ENCODE measurements around the gene ARAP2.

The ARAP2 gene

GRCh38 chr4:36206603-36207311 is 37.6 kb downstream of the ARAP2 start:
- no peaks in the 10 kb centered on the region for H3K9me3 ChIP-seq (ENCODE audit: control insufficient read depth, low read length)
- no peak overlapping the region for H3K27ac ChIP-seq (ENCODE audit: insufficient read depth, low read depth, low read length, poor library complexity, severe bottlenecking)
- no peaks in the 10 kb centered on the region for H3K4me1 ChIP-seq (ENCODE audit: control insufficient read depth, insufficient read depth, low read length)
- no peaks in the 10 kb centered on the region for H3K36me3 ChIP-seq (ENCODE audit: control insufficient read depth, insufficient read depth, low read length)
- whole genome bisulfite sequencing, 2 experiments = 93% methylated on average over 2 of the region's 3 CpGs; no CpG with 5 or more reads in 1 of the 2 experiments
- H3K27me3 ChIP-seq (ENCODE audit: control insufficient read depth, insufficient read depth, low read length, poor library complexity, severe bottlenecking) = no peaks in the 10 kb centered on the region
- no peak overlapping the region for H3K4me3 ChIP-seq (ENCODE audit: insufficient read depth, low read depth, low read length)

- Histone ChIP-seq H3K27me3 (ENCODE audit: control insufficient read depth, insufficient read depth, low read length, poor library complexity, severe bottlenecking) (no peaks in the 10 kb centered on the region), H3K4me1 (ENCODE audit: control insufficient read depth, insufficient read depth, low read length) (no peaks in the 10 kb centered on the region), H3K27ac (ENCODE audit: insufficient read depth, low read depth, low read length, poor library complexity, severe bottlenecking) (no peak overlapping the region), H3K9me3 (ENCODE audit: control insufficient read depth, low read length) (no peaks in the 10 kb centered on the region), H3K4me3 (ENCODE audit: insufficient read depth, low read depth, low read length) (no peak overlapping the region), H3K36me3 (ENCODE audit: control insufficient read depth, insufficient read depth, low read length) (no peaks in the 10 kb centered on the region)
- WGBS, 2 experiments = 83 to 87% methylated on average over 3 of the region's 3 CpGs
Observed at GRCh38 chr4:36206012-36206411, 38.3 kb downstream of the ARAP2 start.

GRCh38 chr4:36198861-36199260 is 45.5 kb downstream of the ARAP2 start:
- H3K27me3 ChIP-seq (ENCODE audit: control insufficient read depth, insufficient read depth, low read length, poor library complexity, severe bottlenecking) = no peaks in the 10 kb centered on the region
- WGBS, 2 experiments = 90 to 96% methylated on average over 4 of the region's 4 CpGs

GRCh38 chr4:36198068-36198808 is 46.1 kb downstream of the ARAP2 start:
- H3K4me3 ChIP-seq (ENCODE audit: insufficient read depth, low read depth, low read length) = no peak overlapping the region
- no peaks in the 10 kb centered on the region for H3K36me3 ChIP-seq (ENCODE audit: control insufficient read depth, insufficient read depth, low read length)
- 94% methylated on average over 10 of the region's 10 CpGs for WGBS, 2 experiments
- no peaks in the 10 kb centered on the region for H3K27me3 ChIP-seq (ENCODE audit: control insufficient read depth, insufficient read depth, low read length, poor library complexity, severe bottlenecking)
- no peaks in the 10 kb centered on the region for H3K4me1 ChIP-seq (ENCODE audit: control insufficient read depth, insufficient read depth, low read length)
- H3K9me3 ChIP-seq (ENCODE audit: control insufficient read depth, low read length) = no peaks in the 10 kb centered on the region
- H3K27ac ChIP-seq (ENCODE audit: insufficient read depth, low read depth, low read length, poor library complexity, severe bottlenecking) = no peak overlapping the region

More at GRCh38 chr4:36198861-36199260, 45.5 kb downstream of the ARAP2 start:
- Histone ChIP-seq H3K9me3 (ENCODE audit: control insufficient read depth, low read length) (no peaks in the 10 kb centered on the region), H3K4me1 (ENCODE audit: control insufficient read depth, insufficient read depth, low read length) (no peaks in the 10 kb centered on the region), H3K4me3 (ENCODE audit: insufficient read depth, low read depth, low read length) (no peak overlapping the region), H3K36me3 (ENCODE audit: control insufficient read depth, insufficient read depth, low read length) (no peaks in the 10 kb centered on the region), H3K27ac (ENCODE audit: insufficient read depth, low read depth, low read length, poor library complexity, severe bottlenecking) (no peak overlapping the region)

- Histone ChIP-seq H3K27ac (ENCODE audit: insufficient read depth, low read depth, low read length, poor library complexity, severe bottlenecking) (no peak overlapping the region), H3K36me3 (ENCODE audit: control insufficient read depth, insufficient read depth, low read length) (no peaks in the 10 kb centered on the region), H3K9me3 (ENCODE audit: control insufficient read depth, low read length) (no peaks in the 10 kb centered on the region), H3K4me3 (ENCODE audit: insufficient read depth, low read depth, low read length) (no peak overlapping the region), H3K27me3 (ENCODE audit: control insufficient read depth, insufficient read depth, low read length, poor library complexity, severe bottlenecking) (no peaks in the 10 kb centered on the region), H3K4me1 (ENCODE audit: control insufficient read depth, insufficient read depth, low read length) (no peaks in the 10 kb centered on the region)
- WGBS, 2 experiments = 91 to 95% methylated on average over 5 of the region's 5 CpGs
Observed at GRCh38 chr4:36197501-36197900, 46.8 kb downstream of the ARAP2 start.

GRCh38 chr4:36196145-36196913 is 48.0 kb downstream of the ARAP2 start:
- Histone ChIP-seq H3K27ac (ENCODE audit: insufficient read depth, low read depth, low read length, poor library complexity, severe bottlenecking) (no peak overlapping the region), H3K9me3 (ENCODE audit: control insufficient read depth, low read length) (no peaks in the 10 kb centered on the region), H3K4me1 (ENCODE audit: control insufficient read depth, insufficient read depth, low read length) (no peaks in the 10 kb centered on the region), H3K27me3 (ENCODE audit: control insufficient read depth, insufficient read depth, low read length, poor library complexity, severe bottlenecking) (no peaks in the 10 kb centered on the region), H3K4me3 (ENCODE audit: insufficient read depth, low read depth, low read length) (no peak overlapping the region), H3K36me3 (ENCODE audit: control insufficient read depth, insufficient read depth, low read length) (no peaks in the 10 kb centered on the region)
- WGBS, 2 experiments = 80 to 83% methylated on average over 7 of the region's 7 CpGs

- Histone ChIP-seq H3K9me3 (ENCODE audit: control insufficient read depth, low read length) (no peaks in the 10 kb centered on the region), H3K27ac (ENCODE audit: insufficient read depth, low read depth, low read length, poor library complexity, severe bottlenecking) (no peak overlapping the region), H3K27me3 (ENCODE audit: control insufficient read depth, insufficient read depth, low read length, poor library complexity, severe bottlenecking) (no peaks in the 10 kb centered on the region), H3K4me3 (ENCODE audit: insufficient read depth, low read depth, low read length) (no peak overlapping the region), H3K4me1 (ENCODE audit: control insufficient read depth, insufficient read depth, low read length) (no peaks in the 10 kb centered on the region), H3K36me3 (ENCODE audit: control insufficient read depth, insufficient read depth, low read length) (no peaks in the 10 kb centered on the region)
- WGBS, 2 experiments = 89% methylated on average over 1 of the region's 1 CpG; no CpG with 5 or more reads in 1 of the 2 experiments
Observed at GRCh38 chr4:36192922-36193321, 51.4 kb downstream of the ARAP2 start.

GRCh38 chr4:36189511-36190226 is 54.6 kb downstream of the ARAP2 start:
- 83 to 86% methylated on average over 3 of the region's 3 CpGs for WGBS, 2 experiments
- Histone ChIP-seq H3K4me3 (ENCODE audit: insufficient read depth, low read depth, low read length) (no peak overlapping the region), H3K27ac (ENCODE audit: insufficient read depth, low read depth, low read length, poor library complexity, severe bottlenecking) (no peak overlapping the region), H3K27me3 (ENCODE audit: control insufficient read depth, insufficient read depth, low read length, poor library complexity, severe bottlenecking) (no peaks in the 10 kb centered on the region), H3K9me3 (ENCODE audit: control insufficient read depth, low read length) (no peaks in the 10 kb centered on the region), H3K36me3 (ENCODE audit: control insufficient read depth, insufficient read depth, low read length) (no peaks in the 10 kb centered on the region), H3K4me1 (ENCODE audit: control insufficient read depth, insufficient read depth, low read length) (no peaks in the 10 kb centered on the region)

- no peaks in the 10 kb centered on the region for H3K36me3 ChIP-seq (ENCODE audit: control insufficient read depth, insufficient read depth, low read length)
- H3K27ac ChIP-seq (ENCODE audit: insufficient read depth, low read depth, low read length, poor library complexity, severe bottlenecking) = no peak overlapping the region
- peaks cover 4% of the 10 kb centered on the region for H3K4me1 ChIP-seq (ENCODE audit: control insufficient read depth, insufficient read depth, low read length)
- WGBS, 2 experiments = 73 to 77% methylated on average over 4 of the region's 4 CpGs
- no peaks in the 10 kb centered on the region for H3K9me3 ChIP-seq (ENCODE audit: control insufficient read depth, low read length)
- no peak overlapping the region for H3K4me3 ChIP-seq (ENCODE audit: insufficient read depth, low read depth, low read length)
- H3K27me3 ChIP-seq (ENCODE audit: control insufficient read depth, insufficient read depth, low read length, poor library complexity, severe bottlenecking) = no peaks in the 10 kb centered on the region
Observed at GRCh38 chr4:36187723-36188333, 56.5 kb downstream of the ARAP2 start.
